Ectodermal cell (in vitro differentiated cells): ENCODE data around the gene MYMX.

Experiments used
- H3K27ac ChIP-seq: 2 replicates; pipeline ENCODE4 v1.7.0; 2013; ENCODE audit warnings: mild to moderate bottlenecking, low read depth, low read length; ENCODE audit not compliant: insufficient read depth, poor library complexity, severe bottlenecking
- H3K27me3 ChIP-seq: 2 replicates; pipeline ENCODE4 v1.7.0; 2013; ENCODE audit warnings: mild to moderate bottlenecking, low read length; ENCODE audit not compliant: insufficient read depth, control insufficient read depth, poor library complexity, severe bottlenecking
- H3K36me3 ChIP-seq: one replicate; pipeline ENCODE4 v1.7.0; 2013; ENCODE audit warnings: low read length; ENCODE audit not compliant: control insufficient read depth, insufficient read depth
- H3K4me1 ChIP-seq: one replicate; pipeline ENCODE4 v1.7.0; 2013; ENCODE audit warnings: low read length; ENCODE audit not compliant: control insufficient read depth, insufficient read depth
- H3K4me3 ChIP-seq: 2 replicates; pipeline ENCODE4 v1.7.0; 2013; ENCODE audit warnings: low read depth, low read length, control low read depth; ENCODE audit not compliant: insufficient read depth
- H3K9me3 ChIP-seq: 2 replicates; pipeline ENCODE4 v1.7.0; 2013; ENCODE audit warnings: mild to moderate bottlenecking, low read length, moderate library complexity; ENCODE audit not compliant: control insufficient read depth
- WGBS, 2 experiments: methylation state at CpG; one replicate each; pipeline ENCODE4 v1.1.7; 2013; ENCODE audit warnings: missing lambda C conversion rate in 2 of 2; 5-methylcytosine and 5-hydroxymethylcytosine counted together

Gene MYMX

DNA sequence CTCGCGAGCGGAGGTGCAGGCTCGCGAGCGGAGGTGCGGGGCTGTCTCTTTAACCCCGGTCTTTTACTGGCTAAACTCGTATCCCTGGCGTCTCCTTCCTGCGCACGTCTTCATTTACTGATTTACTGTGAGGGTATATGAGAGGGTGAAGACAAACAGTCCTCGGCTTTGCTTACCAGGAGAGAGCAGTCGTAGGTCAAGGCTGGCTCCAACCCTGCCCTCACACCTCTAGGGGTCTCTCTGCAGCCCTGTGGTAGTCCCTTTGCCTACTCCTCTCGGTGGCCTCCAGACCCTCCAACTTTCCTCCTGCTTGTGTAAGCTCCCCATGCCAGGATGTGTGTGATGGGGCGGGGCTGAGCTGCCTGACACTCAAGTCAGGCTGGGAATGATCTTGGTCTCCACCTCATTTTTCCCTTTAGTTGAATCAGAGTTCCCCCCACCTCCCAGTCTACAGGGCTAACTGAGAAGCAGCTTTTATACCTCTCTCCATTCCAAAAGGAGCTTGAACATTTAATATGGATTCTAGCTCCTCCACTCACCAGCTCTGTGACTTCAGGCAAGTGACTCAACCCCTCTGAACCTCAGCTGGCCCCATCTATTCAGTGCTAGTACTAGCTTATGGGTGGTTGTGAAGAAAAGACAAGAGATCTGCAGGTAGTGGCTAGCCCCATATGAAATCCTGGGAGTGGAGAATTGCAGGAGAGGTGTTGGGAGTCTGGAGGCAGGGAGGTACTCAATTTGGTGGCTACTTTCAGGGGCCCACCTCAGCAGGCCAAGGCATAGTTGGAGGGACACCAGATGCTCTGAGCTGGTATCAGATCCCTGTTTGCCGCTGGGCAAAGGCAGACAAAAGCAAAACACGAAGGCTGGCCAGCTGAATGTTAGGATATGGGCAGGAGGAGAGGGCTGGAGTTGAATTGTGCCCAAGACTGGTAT lies 7.6 kb downstream of the MYMX start:
- Histone ChIP-seq H3K27ac (no peak overlapping the region), H3K36me3 (no peaks in the 10 kb centered on the region), H3K4me3 (peak overlapping the region; percentile 54), H3K27me3 (no peaks in the 10 kb centered on the region), H3K9me3 (no peaks in the 10 kb centered on the region), H3K4me1 (peaks cover 46% of the 10 kb centered on the region)
- WGBS, 2 experiments, result 7 to 8% methylated on average over 18 of the region's 18 CpGs

DNA sequence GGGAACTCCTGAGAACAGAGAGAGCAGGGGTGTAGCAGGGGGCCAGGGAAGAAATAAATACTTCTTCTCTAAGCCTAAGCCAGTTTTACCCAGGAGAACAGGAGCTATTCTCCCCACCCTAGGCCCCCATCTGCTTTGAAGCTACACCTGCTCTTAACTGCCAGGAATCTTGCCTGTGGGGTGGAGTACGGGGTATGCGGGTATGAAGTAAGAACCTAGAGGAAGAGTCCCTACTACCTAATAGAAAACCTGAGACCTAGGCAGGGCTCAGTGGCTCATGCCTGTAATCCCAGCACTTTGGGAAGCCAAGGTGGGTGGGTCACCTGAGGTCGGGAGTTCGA lies 8.2 kb downstream of the MYMX start:
- no peaks in the 10 kb centered on the region for H3K27me3 ChIP-seq
- no peaks in the 10 kb centered on the region for H3K36me3 ChIP-seq
- H3K4me1 ChIP-seq, result peaks cover 46% of the 10 kb centered on the region
- H3K4me3 ChIP-seq, result peak overlapping the region; percentile 54
- no peaks in the 10 kb centered on the region for H3K9me3 ChIP-seq
- no peak overlapping the region for H3K27ac ChIP-seq
- WGBS, 2 experiments, result 93 to 94% methylated on average over 4 of the region's 4 CpGs

GRCh38 chr6:44225579-44226325 lies 9.0 kb downstream of the MYMX start:
- Histone ChIP-seq H3K4me3 (no peak overlapping the region), H3K27me3 (no peaks in the 10 kb centered on the region), H3K9me3 (no peaks in the 10 kb centered on the region), H3K27ac (no peak overlapping the region), H3K4me1 (peaks cover 46% of the 10 kb centered on the region), H3K36me3 (no peaks in the 10 kb centered on the region)
- 72 to 73% methylated on average over 8 of the region's 8 CpGs for WGBS, 2 experiments

DNA sequence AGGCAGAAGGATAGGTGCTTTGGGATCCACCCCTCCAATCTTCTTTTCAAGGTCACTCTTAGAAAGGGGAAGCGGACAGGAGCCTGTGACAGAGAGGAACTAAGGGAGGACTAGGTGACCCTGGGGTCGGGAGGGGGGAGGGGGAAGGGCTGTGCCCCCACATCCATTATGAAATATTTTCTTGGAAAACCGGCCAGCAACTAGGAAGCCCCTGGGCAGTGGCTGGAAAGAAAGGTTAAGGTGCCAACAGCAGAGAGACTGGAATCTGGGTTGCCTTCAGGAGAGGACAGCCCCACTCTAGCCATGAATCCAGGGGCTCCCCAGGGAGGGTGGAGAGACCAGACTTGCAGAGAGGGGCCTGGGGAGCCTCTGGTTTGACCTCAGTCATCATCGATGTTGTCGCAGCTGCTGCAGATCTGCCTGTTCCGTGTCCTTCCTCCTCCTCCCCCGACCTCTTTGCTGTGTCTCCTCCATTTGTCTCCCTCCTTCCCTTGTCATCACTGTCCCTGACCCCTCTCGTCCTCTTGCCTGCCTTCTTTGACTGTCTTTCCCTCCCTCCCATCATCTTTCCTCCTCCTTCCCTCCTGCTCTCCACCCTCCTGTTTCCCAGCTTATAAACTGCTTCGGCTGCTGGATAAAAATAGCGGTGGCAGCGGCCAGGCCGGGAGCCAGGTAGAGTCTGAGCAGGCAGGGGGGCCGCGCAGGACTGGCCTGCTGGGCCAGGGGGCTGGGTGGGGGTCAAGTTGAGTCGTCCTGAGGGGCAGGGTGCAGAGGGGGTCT lies 9.8 kb downstream of the MYMX start:
- H3K4me3 ChIP-seq, result no peak overlapping the region
- H3K36me3 ChIP-seq, result no peaks in the 10 kb centered on the region
- no peaks in the 10 kb centered on the region for H3K27me3 ChIP-seq
- H3K27ac ChIP-seq, result no peak overlapping the region
- peaks cover 45% of the 10 kb centered on the region for H3K4me1 ChIP-seq
- WGBS, 2 experiments, result 59 to 68% methylated on average over 15 of the region's 15 CpGs
- no peaks in the 10 kb centered on the region for H3K9me3 ChIP-seq

DNA sequence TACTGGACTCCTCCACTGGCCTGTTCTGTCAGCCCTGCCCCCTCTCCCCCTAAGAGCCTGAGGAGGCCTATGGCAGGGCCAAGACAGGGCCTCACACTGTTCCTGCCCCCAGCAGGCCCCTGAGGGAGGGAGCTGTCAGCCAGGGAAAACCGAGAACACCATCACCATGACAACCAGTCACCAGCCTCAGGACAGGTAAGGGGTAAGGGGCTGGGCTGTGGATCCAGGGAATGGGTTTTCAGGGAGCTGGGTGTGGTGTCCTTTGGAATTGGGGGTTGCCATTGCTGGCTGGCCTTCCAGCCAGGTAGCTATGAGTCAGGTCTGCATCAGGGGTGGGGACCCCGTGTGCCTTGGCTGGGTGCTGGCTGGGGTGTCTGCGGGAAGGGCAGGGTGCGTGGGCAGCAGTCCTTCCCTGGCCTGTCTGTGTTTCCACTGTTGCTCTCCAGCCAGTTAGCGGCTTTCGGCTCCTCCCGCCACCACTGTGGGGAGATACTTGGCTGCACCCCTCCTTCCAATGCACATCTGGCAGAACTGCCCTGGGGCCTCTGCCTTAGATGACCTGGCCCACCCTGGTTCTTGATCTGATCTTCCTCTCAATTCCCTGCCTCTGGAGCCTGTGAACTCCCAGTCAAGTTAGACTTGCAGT lies 10.5 kb downstream of the MYMX start:
- no peaks in the 10 kb centered on the region for H3K9me3 ChIP-seq
- no peak overlapping the region for H3K27ac ChIP-seq
- peaks cover 41% of the 10 kb centered on the region for H3K4me1 ChIP-seq
- 79 to 83% methylated on average over 7 of the region's 7 CpGs for WGBS, 2 experiments
- H3K27me3 ChIP-seq, result no peaks in the 10 kb centered on the region
- H3K4me3 ChIP-seq, result no peak overlapping the region
- no peaks in the 10 kb centered on the region for H3K36me3 ChIP-seq

GRCh38 chr6:44228031-44228430 lies 11.3 kb downstream of the MYMX start:
- WGBS, 2 experiments, result 74 to 80% methylated on average over 6 of the region's 6 CpGs
- H3K36me3 ChIP-seq, result peaks cover 6% of the 10 kb centered on the region
- H3K4me3 ChIP-seq, result no peak overlapping the region
- no peaks in the 10 kb centered on the region for H3K9me3 ChIP-seq
- H3K4me1 ChIP-seq, result peaks cover 33% of the 10 kb centered on the region
- no peaks in the 10 kb centered on the region for H3K27me3 ChIP-seq
- H3K27ac ChIP-seq, result no peak overlapping the region

- WGBS, 2 experiments, result 94 to 96% methylated on average over 7 of the region's 7 CpGs
- peaks cover 10% of the 10 kb centered on the region for H3K36me3 ChIP-seq
- H3K27me3 ChIP-seq, result no peaks in the 10 kb centered on the region
- H3K4me3 ChIP-seq, result no peak overlapping the region
- no peaks in the 10 kb centered on the region for H3K9me3 ChIP-seq
- H3K27ac ChIP-seq, result no peak overlapping the region
- peaks cover 31% of the 10 kb centered on the region for H3K4me1 ChIP-seq
Measured at GRCh38 chr6:44228433-44228832, 11.7 kb downstream of the MYMX start.

DNA sequence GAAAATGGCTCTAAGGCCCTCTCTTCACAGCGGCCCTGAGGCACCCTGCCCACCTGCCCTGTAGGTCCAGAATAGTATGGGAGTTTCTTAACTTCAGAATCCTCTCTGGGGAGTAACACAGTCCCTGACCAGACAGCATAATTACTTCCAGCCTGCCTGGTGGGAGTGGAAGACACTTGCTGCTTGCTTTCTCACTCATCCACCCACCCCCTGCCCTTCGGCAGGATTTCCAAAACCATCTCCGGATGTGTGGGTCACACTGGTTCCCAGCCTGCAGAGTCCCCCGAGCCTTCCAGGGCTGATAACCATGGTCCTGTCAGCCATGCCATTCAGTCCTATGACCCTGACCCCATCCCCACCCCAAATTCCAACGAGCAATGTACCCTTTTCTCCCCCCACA lies 12.1 kb downstream of the MYMX start:
- WGBS, 2 experiments, result 82 to 83% methylated on average over 5 of the region's 5 CpGs
- peaks cover 12% of the 10 kb centered on the region for H3K36me3 ChIP-seq
- H3K27ac ChIP-seq, result no peak overlapping the region

DNA sequence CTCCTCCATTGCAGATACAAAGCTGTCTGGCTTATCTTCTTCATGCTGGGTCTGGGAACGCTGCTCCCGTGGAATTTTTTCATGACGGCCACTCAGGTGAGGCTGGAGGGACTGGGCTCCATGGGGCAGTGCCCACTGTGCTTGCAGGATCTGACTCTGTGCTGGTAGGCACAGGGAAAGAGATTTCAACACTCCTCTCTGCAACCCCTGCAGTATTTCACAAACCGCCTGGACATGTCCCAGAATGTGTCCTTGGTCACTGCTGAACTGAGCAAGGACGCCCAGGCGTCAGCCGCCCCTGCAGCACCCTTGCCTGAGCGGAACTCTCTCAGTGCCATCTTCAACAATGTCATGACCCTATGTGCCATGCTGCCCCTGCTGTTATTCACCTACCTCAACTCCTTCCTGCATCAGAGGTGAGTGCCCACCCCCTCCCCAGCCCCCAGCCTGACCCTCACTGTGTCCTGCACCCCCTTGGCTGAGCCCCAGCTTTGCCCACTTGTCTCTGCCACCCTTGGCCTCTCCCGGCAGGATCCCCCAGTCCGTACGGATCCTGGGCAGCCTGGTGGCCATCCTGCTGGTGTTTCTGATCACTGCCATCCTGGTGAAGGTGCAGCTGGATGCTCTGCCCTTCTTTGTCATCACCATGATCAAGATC lies 12.8 kb downstream of the MYMX start:
- H3K27ac ChIP-seq, result no peak overlapping the region
- no peak overlapping the region for H3K4me3 ChIP-seq
- no peaks in the 10 kb centered on the region for H3K9me3 ChIP-seq
- WGBS, 2 experiments, result 94 to 95% methylated on average over 11 of the region's 11 CpGs
- no peaks in the 10 kb centered on the region for H3K27me3 ChIP-seq
- H3K4me1 ChIP-seq, result peaks cover 31% of the 10 kb centered on the region
- H3K36me3 ChIP-seq, result peaks cover 12% of the 10 kb centered on the region

More for the DNA sequence above, 12.1 kb downstream of the MYMX start:
- H3K9me3 ChIP-seq, result no peaks in the 10 kb centered on the region
- no peak overlapping the region for H3K4me3 ChIP-seq
- peaks cover 31% of the 10 kb centered on the region for H3K4me1 ChIP-seq
- no peaks in the 10 kb centered on the region for H3K27me3 ChIP-seq
